Activated CD4-positive, alpha-beta T cell treated with anti-CD3 and anti-CD28 coated beads, Interleukin-2, Interleukin-6, amounts not matched to agents 100 ng/mL and 50 ng/mL, durations not matched to agents 16 hours and 8 hours (primary cell): ENCODE measurements around the gene RASA3.

ENCODE experiments used
- DNase-seq: peaks from one replicate; pipeline ENCODE4 v3.0.0-alpha.2; 2020

The RASA3 gene

DNA sequence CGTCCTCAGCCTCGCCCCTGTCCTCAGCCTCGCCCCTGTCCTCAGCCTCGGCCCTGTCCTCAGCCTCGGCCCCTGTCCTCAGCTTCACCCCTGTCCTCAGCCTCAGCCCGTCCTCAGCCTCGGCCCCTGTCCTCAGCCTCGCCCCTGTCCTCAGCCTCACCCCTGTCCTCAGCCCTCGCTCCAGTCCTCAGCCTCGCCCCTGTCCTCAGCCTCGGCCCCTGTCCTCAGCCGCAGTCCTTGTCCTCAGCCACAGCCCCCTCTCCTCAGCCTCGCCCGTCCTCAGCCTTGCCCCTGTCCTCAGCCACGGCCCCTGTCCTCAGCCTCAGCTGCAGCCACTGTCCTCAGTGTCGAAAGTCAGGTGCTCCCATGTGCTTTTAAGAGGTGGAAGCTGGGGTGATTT, 169.0 kb downstream of the RASA3 start:
- DNase-seq = no peak

DNA sequence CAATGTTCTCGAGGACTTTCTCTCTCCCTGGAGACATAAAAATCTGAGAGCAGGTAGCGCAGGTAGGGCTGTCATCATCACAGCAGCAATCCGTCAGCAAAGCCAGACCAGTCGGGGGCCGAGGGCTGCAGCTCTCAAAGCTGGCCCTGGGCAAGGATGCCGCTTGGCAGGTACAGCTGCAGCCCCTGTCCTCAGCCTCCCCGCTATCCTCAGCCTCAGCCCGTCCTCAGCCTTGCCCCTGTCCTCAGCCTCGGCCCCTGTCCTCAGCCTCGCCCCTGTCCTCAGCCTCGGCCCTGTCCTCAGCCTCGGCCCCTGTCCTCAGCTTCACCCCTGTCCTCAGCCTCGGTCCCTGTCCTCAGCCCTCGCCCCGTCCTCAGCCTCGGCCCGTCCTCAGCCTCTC, 169.4 kb downstream of the RASA3 start:
- DNase-seq = no peak

DNA sequence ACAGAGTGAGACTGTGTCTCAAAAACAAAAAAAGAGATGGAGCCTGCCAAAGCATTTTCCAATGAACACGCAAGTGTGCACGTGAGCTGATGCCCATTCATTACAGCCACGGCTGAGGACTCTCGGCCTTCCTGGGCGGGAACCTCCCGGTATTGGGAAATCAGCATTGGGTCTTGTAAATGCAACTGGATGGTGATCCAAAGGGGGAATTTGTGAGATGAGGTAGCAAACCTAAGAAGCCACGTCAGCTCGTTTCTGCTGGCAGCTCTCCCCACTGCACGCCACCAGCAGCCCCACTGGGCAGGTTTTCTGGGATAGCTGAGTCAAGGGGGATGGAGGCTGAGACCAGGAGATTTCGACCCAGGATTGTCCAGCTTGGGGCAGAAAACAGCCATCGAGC, 170.0 kb downstream of the RASA3 start:
- no peak for DNase-seq

GRCh38 chr13:113960276-113960948, 172.0 kb downstream of the RASA3 start:
- DNase-seq = no peak

GRCh38 chr13:113959198-113959597, 173.2 kb downstream of the RASA3 start:
- no peak for DNase-seq

DNA sequence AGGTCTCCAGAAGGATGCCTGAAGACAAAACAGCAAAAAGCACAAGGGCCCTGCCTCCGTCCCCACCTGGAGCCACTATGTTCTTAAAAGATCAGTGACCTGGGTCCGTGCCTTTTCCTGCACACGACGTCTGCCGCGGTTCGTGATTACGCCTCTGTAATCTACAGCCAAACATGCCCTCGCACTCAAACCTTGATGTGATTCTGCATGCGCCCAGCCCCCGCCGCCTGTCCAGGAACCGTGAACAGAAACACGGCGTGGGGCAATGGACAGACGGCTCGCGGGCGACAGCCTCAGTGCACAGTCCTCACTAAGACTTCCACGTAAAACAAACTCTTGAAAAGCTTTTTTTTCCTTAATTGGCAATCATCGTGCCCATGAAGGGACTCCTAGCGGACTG, 174.1 kb downstream of the RASA3 start:
- DNase-seq = no peak

DNA sequence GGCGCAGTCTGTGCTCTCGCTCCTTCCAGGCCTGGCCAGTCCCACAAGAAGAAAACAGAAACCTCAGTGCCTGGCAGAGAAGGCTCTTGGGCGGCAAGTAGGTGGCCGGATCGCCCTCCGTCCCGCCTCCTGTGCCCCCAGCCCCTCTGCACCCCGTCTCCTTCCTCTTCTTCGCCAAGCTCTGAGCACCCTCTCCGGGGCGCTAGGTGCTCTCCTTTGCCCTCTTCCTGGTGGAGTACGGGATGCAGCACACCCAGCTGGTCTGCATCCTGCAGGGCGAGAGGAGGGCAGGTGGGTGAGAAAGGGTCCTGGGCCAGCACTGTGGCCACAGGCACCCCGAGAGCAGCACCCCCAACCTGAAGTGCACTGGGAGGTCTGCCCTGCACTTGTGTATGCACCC, 175.9 kb downstream of the RASA3 start:
- DNase-seq = no peak

DNA sequence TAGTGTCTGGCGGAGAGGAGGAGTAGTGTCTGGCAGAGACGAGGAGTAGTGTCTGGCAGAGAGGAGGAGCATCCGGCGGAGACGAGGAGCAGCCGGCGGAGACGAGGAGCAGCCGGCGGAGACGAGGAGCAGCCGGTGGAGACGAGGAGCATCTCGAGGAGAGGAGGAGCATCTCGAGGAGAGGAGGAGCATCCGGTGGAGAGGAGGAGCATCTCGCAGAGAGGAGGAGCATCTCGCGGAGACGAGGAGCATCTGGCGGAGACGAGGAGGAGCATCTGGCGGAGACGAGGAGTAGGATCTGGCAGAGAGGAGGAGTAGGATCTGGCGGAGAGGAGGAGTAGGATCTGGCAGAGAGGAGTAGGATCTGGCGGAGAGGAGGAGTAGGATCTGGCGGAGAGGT, 176.7 kb downstream of the RASA3 start:
- DNase-seq = no peak

- DNase-seq = no peak
Observed at GRCh38 chr13:113955235-113955634, 177.2 kb downstream of the RASA3 start.

DNA sequence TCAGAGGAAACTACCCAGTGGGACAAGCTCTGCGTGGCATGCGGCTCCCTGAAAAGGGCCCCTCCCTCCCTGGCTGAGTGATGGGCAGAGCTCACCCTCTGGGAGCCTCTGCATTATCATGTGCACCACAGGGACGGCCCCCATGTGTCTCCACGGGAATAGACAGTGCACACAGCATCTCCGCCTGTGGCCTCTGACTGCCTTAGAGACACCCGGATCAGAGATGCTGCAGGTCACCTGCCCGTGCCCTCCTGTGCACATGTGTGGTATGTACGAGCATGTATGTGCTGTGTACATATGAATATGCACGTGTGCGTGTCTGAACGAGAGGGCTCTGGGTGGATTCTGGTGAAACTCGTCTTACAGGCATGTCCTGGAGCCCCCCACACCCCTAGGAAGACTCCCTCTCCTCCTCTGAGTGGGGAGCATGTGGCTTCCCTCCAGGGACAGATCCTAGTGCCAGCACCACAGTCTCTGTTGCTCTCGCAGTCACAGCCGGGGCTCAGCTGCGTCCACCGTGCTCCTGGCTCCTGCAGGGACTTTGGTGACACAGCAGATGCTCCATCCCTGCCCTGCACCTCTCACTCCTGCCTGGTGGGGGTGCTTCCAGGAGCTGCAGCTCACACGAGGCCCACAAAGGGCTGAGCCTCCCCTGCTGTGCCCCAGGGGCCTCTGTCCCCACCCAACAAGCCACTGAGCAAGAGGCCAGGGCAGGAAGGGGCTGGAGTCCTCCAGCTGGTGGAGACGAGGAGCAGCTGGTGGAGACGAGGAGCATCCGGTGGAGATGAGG, 178.2 kb downstream of the RASA3 start:
- no peak for DNase-seq

- no peak for DNase-seq
Observed at GRCh38 chr13:113953561-113953960, 178.9 kb downstream of the RASA3 start.

- no peak for DNase-seq
Observed at GRCh38 chr13:113952983-113953520, 179.4 kb downstream of the RASA3 start.

- no peak for DNase-seq
Observed at GRCh38 chr13:113952151-113952982, 180.1 kb downstream of the RASA3 start.

- peak; percentile 62 for DNase-seq
Observed at GRCh38 chr13:113951246-113951999, 181.0 kb downstream of the RASA3 start.

GRCh38 chr13:113950451-113951245, 181.8 kb downstream of the RASA3 start:
- DNase-seq = no peak

- no peak for DNase-seq
Observed at GRCh38 chr13:113949546-113949945, 182.9 kb downstream of the RASA3 start.

- no peak for DNase-seq
Observed at GRCh38 chr13:113948034-113948742, 184.2 kb downstream of the RASA3 start.

- no peak for DNase-seq
Observed at GRCh38 chr13:113947311-113948033, 185.0 kb downstream of the RASA3 start.

- DNase-seq = no peak
Observed at GRCh38 chr13:113946409-113947181, 185.8 kb downstream of the RASA3 start.
